Activated naive CD4-positive, alpha-beta T cell (primary cell): ENCODE data around the gene ZBP1.

Experiments
- DNase-seq, 4 experiments: peaks; one replicate each; lab custom pipeline; 2025; lab: John Stamatoyannopoulos, UW

The ZBP1 gene

GRCh38 chr20:57620274-57620990 lies at the start of gene ZBP1:
Gene ZBP1 (minus strand): TSS chr20:57620426. CDS start chr20:57620295, 131 bp downstream.
- peak in 2 of 4 experiments; percentile 28 to 34 for DNase-seq

- no peak for DNase-seq
Observed at GRCh38 chr20:57669632-57670031, 49.4 kb upstream of the ZBP1 start.

- no peak for DNase-seq
Observed at GRCh38 chr20:57667924-57668782, 47.9 kb upstream of the ZBP1 start.

- DNase-seq: no peak
Observed at GRCh38 chr20:57667388-57667787, 47.2 kb upstream of the ZBP1 start.

GRCh38 chr20:57666834-57667157 lies 46.6 kb upstream of the ZBP1 start:
- DNase-seq: no peak

GRCh38 chr20:57666106-57666833 lies 46.0 kb upstream of the ZBP1 start:
- DNase-seq: no peak

- no peak for DNase-seq
Observed at GRCh38 chr20:57665589-57665971, 45.4 kb upstream of the ZBP1 start.

GRCh38 chr20:57664924-57665588 lies 44.8 kb upstream of the ZBP1 start:
- DNase-seq: no peak

GRCh38 chr20:57664476-57664875 lies 44.2 kb upstream of the ZBP1 start:
- DNase-seq: no peak

- no peak for DNase-seq
Observed at GRCh38 chr20:57663681-57664451, 43.6 kb upstream of the ZBP1 start.

GRCh38 chr20:57663241-57663640 lies 43.0 kb upstream of the ZBP1 start:
- no peak for DNase-seq

- DNase-seq: no peak
Observed at GRCh38 chr20:57662456-57663240, 42.4 kb upstream of the ZBP1 start.

GRCh38 chr20:57661746-57662455 lies 41.7 kb upstream of the ZBP1 start:
- no peak for DNase-seq

- DNase-seq: no peak
Observed at GRCh38 chr20:57660922-57661745, 40.9 kb upstream of the ZBP1 start.

GRCh38 chr20:57660181-57660921 lies 40.1 kb upstream of the ZBP1 start:
- no peak for DNase-seq

GRCh38 chr20:57659517-57660180 lies 39.4 kb upstream of the ZBP1 start:
- no peak for DNase-seq

GRCh38 chr20:57658833-57659516 lies 38.7 kb upstream of the ZBP1 start:
- no peak for DNase-seq
